Cardiac muscle cell (in vitro differentiated cells and primary cell): Measurements from ENCODE around the gene CENPF. TPM values are rescaled to one million over a fixed set of nuclear protein-coding genes. Genes with fewer than 3 reads are reported as not detected.

Source experiments
- DNase-seq, 2 donors: peaks; one replicate each; pipeline versions ENCODE4 v3.0.0 to v3.0.0-alpha.2; 2010 to 2017; ENCODE audit warnings: low read depth in 1 of 2, low spot score in 1 of 2
- H3K27ac ChIP-seq: fragments of 200-600 bp; sonication (generic); 2 replicates; pipeline ENCODE4 v1.5.1; 2016
- H3K27me3 ChIP-seq: fragments of 200-600 bp; sonication (generic); 2 replicates; pipeline ENCODE4 v1.6.0; 2016; ENCODE audit warnings: control low read depth
- H3K36me3 ChIP-seq: fragments of 200-600 bp; sonication (generic); 2 replicates; pipeline ENCODE4 v1.5.1; 2016; ENCODE audit warnings: control low read depth
- H3K4me1 ChIP-seq: fragments of 200-600 bp; sonication (generic); 2 replicates; pipeline ENCODE4 v1.8.1; 2017; ENCODE audit warnings: low read depth, mild to moderate bottlenecking, mixed run types
- H3K4me3 ChIP-seq: fragments of 200-600 bp; sonication (generic); 2 replicates; pipeline ENCODE4 v1.5.1; 2016; ENCODE audit warnings: mild to moderate bottlenecking
- H3K9me3 ChIP-seq: fragments of 200-600 bp; sonication (generic); 2 replicates; pipeline ENCODE4 v1.5.1; 2017; ENCODE audit warnings: low read depth, mild to moderate bottlenecking, control low read depth
- CTCF ChIP-seq: IDR thresholded peaks from 2 replicates; pipeline ENCODE4 v1.5.1; 2012; ENCODE audit warnings: low read depth, mild to moderate bottlenecking, low read length
- polyA plus RNA-seq: library from polyadenylated mRNA; unstranded; fragments of >200 nt; fragmentation: Nextera tagmentation; extraction: Ambion mirVana; gene quantifications from 2 replicates; pipeline ENCODE4 v1.2.1, GENCODE V29; 2016
- total RNA-seq: library from RNA; depleted of rRNA; stranded (reverse); fragments of >200 nt; gene quantifications from 2 replicates; pipeline ENCODE4 v1.2.3, GENCODE V29; 2016

Gene CENPF
- total and polyA plus RNA-seq, 2 experiments from 2014 or later = 9.7 to 79.7 TPM

GRCh38 chr1:214700437-214700836 lies 97.4 kb downstream of the CENPF start:
- H3K4me1 ChIP-seq = peaks cover 8% of the 10 kb centered on the region
- no peaks in the 10 kb centered on the region for H3K36me3 ChIP-seq
- H3K4me3 ChIP-seq = no peak overlapping the region
- DNase-seq = peak in 1 of 2 donors; percentile 44
- no peak for TF ChIP-seq CTCF
- no peaks in the 10 kb centered on the region for H3K9me3 ChIP-seq
- H3K27me3 ChIP-seq = no peaks in the 10 kb centered on the region
- peak overlapping the region; percentile 75 for H3K27ac ChIP-seq

GRCh38 chr1:214702556-214702955 lies 99.6 kb downstream of the CENPF start:
- H3K36me3 ChIP-seq = no peaks in the 10 kb centered on the region
- no peaks in the 10 kb centered on the region for H3K9me3 ChIP-seq
- no peak for DNase-seq
- H3K4me1 ChIP-seq = peaks cover 8% of the 10 kb centered on the region
- H3K27me3 ChIP-seq = no peaks in the 10 kb centered on the region
- TF ChIP-seq CTCF = no peak
- H3K27ac ChIP-seq = no peak overlapping the region
- no peak overlapping the region for H3K4me3 ChIP-seq

- Histone ChIP-seq H3K27ac (no peak overlapping the region), H3K4me3 (no peak overlapping the region)
- TF ChIP-seq CTCF = no peak
Measured at GRCh38 chr1:214707306-214708087, 104.5 kb downstream of the CENPF start.

GRCh38 chr1:214708321-214708955 lies 105.4 kb downstream of the CENPF start:
- no peak for TF ChIP-seq CTCF
- H3K36me3 ChIP-seq = no peaks in the 10 kb centered on the region
- DNase-seq = no peak
- no peaks in the 10 kb centered on the region for H3K9me3 ChIP-seq
- H3K4me1 ChIP-seq = no peaks in the 10 kb centered on the region
- H3K27ac ChIP-seq = no peak overlapping the region
- no peaks in the 10 kb centered on the region for H3K27me3 ChIP-seq
- no peak overlapping the region for H3K4me3 ChIP-seq

More at GRCh38 chr1:214707306-214708087, 104.5 kb downstream of the CENPF start:
- no peaks in the 10 kb centered on the region for H3K36me3 ChIP-seq
- no peaks in the 10 kb centered on the region for H3K27me3 ChIP-seq
- H3K4me1 ChIP-seq = no peaks in the 10 kb centered on the region
- peak in 1 of 2 donors; percentile 5 for DNase-seq
- H3K9me3 ChIP-seq = no peaks in the 10 kb centered on the region

GRCh38 chr1:214709241-214709640 lies 106.2 kb downstream of the CENPF start:
- no peaks in the 10 kb centered on the region for H3K27me3 ChIP-seq
- H3K36me3 ChIP-seq = no peaks in the 10 kb centered on the region
- DNase-seq = no peak
- no peaks in the 10 kb centered on the region for H3K4me1 ChIP-seq
- TF ChIP-seq CTCF = no peak
- H3K27ac ChIP-seq = no peak overlapping the region
- no peaks in the 10 kb centered on the region for H3K9me3 ChIP-seq
- H3K4me3 ChIP-seq = no peak overlapping the region
